GM21786 (cell line): Measurements from ENCODE around the gene SSBP2.

Experiments
- ATAC-seq: cut with Tn5 transposase; IDR thresholded peaks from one replicate; pipeline ENCODE4 v1.9.1; 2021; ENCODE audit not compliant: unreplicated experiment

SSBP2 gene

DNA sequence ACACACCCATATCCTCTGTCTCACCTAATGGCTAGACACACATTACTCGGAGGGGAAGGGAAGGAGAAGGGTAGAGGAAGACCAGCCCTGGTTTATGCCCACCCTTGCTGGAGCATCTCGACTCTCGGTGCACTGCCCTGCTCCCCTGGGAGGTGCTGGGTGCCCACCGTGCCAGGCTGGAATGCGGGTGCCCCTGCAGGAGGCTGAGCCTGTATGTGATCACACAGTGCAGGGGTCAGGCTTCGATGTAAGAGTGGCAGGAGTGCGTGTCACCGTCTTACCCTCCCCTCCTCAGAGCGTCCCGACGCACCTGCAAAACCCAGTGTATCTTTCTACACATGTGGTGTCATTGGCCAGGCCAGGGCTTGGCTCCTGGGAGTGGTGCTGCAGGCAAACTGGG is 349.6 kb downstream of the SSBP2 start:
- no peak for ATAC-seq

DNA sequence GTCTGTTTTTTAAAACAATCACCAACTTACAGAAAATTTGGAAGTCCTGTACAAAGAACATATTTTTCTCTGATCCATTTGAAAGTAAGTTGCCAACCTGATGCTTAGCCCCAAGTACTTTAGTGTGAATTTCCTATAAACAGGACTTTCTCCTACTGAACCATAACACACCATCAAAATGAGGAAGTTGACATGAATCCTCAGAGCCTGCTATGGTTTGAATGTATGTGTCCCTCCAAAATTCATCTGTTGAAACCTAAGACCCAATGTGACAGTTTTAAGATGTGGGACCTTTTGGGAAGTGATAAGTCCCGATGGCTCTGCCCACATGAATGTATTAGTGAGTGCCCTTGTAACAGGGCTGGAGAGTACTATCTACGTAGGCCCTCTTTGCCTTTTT is 350.5 kb downstream of the SSBP2 start:
- no peak for ATAC-seq

- ATAC-seq, result no peak
These were observed 352.2 kb downstream of the SSBP2 start for GRCh38 chr5:81398741-81399140.

GRCh38 chr5:81397176-81397575 is 353.7 kb downstream of the SSBP2 start:
- ATAC-seq, result no peak

DNA sequence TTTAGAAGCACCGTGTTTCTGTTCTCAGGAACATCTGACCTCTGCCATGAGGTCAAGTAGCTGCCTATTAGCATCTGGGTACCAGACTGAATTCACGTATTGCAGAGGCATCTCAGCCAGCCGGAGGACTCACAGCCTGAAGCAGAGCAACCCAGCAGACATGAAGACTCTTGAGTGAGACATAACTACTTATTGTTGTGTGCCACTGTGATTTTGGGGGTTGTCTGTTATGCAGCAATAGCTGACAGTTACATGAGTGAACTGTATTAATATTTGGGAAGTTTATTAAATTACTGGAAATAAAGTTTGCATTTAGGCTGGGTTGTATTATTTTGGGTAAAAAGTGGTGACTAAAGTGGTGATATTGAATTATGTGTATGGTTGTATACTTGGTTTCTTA is 355.6 kb downstream of the SSBP2 start:
- no peak for ATAC-seq

GRCh38 chr5:81393783-81394718 is 356.8 kb downstream of the SSBP2 start, which contains the start of gene ACOT12:
Gene ACOT12 (minus strand): TSS chr5:81394134. CDS start chr5:81394114, 20 bp downstream.
- ATAC-seq, result no peak

DNA sequence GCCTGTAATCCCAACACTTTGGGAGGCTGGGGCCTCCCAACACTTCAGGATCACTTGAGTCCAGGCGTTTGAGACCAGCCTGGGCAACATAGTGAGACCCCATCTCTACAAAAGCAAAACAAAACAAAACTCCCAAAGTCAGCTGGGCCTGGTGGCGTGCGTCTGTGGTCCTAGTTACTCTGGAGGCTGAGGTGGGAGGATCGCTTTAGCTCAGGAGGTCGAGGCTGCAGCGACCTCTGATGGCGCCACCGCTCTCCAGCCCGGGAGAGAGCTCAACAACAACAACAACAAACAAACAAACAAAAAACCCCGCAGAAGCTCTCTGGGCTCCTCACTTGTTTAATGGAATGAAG is 357.5 kb downstream of the SSBP2 start:
- no peak for ATAC-seq

GRCh38 chr5:81389025-81389424 is 361.9 kb downstream of the SSBP2 start:
- ATAC-seq, result no peak

DNA sequence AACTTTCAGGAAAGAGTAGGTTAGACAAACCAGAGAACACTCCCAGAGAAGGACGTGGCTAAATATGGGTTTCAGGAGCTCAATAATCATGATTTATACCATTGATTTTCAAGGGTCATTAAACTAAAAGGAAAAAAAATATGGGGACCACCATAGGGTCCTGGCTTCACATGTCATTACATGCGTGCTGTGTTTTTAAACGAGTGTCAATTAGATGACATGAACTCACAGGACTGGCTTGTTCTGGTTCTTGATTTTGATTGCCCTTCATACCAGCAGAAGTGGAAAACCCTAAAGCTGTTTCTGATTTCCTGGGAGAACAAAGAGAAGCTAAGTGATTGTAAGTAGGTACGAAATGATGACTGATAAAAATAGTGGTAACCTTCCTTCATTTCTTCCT is 362.7 kb downstream of the SSBP2 start:
- ATAC-seq, result no peak

DNA sequence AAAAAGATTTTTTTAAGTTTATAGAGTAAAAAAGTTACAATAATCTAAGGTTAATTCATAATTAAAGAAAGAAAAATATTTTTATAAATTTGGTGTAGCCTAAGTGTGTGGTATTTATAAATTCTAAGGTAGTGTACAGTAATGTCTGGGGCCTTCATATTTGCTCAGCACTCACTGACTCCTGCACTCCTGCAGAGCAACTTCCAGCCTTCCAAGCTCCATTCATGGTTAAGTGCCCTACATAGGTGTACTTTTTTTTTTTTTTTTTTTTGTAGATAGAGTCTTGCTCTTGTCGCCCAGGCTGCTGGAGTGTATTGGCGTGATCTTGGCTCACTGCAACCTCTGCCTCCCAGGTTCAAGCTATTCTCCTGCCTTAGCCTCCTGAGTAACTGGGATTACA is 367.0 kb downstream of the SSBP2 start:
- no peak for ATAC-seq

- ATAC-seq, result no peak
These were observed 379.5 kb downstream of the SSBP2 start for GRCh38 chr5:81371354-81371876.

DNA sequence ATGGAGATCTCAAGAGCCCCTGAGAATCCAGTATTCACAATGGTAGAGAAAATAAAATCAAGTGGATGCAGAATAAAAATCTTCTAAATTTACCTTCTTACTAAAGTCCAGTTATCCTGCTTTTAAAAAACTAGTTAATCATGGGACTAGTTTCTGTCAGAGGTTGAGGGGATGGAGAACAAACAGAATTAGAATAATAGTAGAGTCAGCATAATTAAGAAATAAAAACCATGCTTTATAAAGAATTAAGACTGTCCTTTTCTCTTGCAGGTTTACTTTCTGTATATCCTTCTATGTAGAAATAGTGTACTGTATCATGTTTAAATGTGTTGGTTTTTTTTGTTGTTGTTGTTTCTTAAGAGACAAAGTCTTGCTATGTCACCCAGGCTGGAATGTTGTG is 380.0 kb downstream of the SSBP2 start:
- no peak for ATAC-seq

DNA sequence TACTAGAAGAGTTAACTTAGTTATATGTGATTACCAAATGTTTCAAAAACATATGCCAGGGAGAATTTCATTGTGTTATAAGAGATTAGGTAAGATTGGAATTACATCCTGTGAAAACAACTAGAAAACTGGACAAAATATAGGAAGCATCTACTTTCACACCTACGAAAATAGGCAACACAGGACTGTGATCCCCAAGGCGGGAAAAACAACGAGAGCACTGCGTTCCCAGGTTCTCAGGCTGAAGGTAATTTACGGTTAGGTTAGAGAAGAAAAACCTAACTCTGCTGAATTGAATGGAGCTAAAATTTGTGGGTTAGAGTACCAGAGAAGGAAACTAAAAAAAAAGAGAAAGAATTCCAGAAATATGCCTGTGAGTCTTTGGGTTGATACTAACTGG is 385.4 kb downstream of the SSBP2 start:
- no peak for ATAC-seq

GRCh38 chr5:81363093-81363871 is 387.6 kb downstream of the SSBP2 start:
- ATAC-seq, result no peak
